NCI-H1417 (cell line): ENCODE data around the gene TMEM60.

Source experiments
- DNase-seq, 3 experiments: peaks; one replicate each; lab custom pipeline; 2025; lab: John Stamatoyannopoulos, UW

TMEM60 gene

DNA sequence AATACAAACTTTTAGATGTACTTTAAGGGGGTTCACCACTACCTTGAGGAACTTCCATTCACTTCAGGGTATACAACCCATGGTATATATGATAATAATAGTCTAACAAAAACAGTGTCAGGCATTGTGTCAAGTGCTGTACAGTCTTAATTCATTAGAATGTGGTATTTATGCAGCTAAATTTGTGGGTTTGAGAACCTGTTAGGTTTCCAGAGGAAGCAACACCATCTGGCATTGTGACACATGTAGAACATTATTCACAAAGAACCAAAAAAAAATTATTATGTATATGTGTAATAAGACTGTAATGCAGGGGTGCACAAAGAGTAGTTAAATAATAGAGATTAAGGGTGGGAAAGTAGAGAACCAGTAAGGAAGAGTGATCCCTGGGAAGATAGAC is 26.3 kb downstream of the TMEM60 start:
- no peak for DNase-seq

DNA sequence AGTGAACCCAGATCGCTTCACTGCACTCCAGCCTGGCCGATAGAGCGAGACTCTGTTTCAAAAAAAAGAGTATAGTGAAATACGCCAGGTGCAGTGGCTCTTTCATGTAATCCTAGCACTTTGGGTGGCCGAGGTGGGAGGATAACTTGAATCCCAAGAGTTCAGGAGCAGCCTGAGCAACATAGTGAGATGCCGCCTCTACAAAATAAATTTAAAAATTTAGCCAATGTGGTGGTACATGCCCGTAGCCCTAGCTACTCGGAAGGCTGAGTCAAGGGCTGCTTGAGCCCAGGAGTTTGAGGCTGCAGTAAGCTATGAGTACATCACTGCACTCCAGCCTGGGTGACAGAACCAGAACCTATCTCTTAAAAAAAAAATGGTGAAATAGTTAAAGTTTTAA is 27.9 kb downstream of the TMEM60 start:
- no peak for DNase-seq

DNA sequence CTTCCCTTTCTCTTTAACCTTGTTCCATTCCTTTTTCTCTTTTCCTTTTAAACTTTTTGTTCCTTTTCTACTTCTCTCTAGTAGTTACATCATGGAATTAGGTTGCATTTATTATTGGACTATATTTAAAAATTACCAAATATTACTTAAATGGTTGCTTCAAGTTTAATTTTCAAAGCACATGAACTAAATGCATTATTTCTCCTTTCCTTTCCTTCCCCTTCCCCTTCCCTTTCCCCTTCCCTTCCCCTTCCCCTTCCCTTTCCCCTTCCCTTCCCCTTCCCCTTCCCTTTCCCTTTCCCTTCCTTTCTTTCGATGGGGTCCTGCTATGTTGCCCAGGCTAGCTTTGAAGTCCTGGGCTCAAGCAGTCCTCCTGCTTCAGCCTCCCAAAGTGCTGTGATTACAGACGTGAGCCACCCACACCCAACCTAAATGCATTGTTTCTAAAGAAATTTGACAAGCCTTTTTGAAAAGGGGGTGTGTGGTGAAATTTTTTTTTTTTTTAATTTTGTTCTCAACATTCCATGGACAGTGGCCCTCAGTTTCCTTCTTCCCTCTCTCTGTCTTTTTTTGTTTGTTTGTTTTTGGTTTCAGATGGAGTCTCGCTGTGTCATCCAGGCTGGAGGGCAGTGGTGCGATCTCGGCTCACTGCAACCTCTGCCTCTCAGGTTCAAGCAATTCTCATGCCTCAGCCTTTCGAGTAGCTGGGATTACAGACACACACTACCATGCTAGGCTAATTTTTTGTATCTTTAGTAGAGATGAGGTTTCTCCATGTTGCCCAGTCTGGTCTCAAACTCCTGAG is 31.2 kb downstream of the TMEM60 start:
- DNase-seq = no peak

DNA sequence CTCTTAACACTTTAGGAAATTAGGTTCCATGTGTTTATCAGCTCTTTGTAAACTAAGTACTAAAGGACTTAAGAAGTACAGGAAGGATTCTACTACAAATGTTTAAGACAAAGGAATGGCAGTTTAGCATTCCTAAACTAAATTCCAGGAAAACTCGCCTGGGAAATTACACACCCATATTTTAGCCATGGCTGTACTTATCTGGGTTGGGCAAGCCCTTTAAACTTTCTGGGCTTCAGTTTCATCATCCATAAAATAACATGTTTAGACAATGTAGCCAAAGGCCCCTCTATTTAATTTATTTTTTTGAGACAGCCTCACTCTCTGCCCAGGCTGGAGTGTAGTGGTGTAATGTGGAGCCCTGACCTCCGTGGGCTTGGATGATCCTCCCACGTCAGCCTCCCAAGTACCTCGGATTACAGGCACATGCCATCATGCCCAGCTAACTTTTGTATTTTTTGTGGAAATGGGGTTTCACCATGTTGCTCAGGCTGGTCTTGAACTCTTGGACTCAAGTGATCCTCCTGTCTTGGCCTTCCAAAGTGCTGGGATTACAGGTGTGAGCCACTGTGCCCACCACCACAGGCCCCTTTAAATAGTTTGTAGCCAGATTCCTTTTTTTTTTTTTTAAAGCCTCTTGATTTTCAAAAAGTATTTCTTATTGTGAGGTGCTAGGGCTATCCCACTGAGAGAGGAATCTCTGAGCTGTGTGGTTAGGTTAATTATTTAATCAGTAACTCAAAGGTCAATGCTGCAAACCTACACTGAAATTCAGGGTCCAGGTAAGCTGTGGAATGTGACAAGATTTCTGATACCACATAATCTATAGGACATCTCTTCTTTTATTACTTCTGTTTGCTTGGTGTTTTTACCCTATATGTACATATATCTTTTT is 32.1 kb downstream of the TMEM60 start:
- DNase-seq = no peak

DNA sequence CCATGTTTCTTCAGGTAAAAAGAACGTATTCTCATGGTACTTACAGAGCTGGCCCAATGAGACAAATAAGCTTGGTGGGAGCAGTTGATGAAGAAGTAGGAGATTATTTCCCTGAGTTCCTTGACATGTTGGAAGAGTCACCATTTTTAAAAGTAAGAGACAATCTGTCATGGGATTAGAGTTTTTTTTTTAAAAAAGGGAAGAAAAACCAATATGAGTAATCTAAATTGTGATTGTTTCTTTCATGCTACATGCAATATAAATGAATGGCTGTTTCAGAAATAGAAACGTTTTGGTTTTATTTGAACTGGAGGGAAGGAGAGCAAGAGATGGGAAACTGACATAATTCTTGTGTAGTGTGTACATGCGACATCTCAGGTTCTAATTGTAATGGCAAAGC is 32.8 kb downstream of the TMEM60 start:
- DNase-seq = no peak

DNA sequence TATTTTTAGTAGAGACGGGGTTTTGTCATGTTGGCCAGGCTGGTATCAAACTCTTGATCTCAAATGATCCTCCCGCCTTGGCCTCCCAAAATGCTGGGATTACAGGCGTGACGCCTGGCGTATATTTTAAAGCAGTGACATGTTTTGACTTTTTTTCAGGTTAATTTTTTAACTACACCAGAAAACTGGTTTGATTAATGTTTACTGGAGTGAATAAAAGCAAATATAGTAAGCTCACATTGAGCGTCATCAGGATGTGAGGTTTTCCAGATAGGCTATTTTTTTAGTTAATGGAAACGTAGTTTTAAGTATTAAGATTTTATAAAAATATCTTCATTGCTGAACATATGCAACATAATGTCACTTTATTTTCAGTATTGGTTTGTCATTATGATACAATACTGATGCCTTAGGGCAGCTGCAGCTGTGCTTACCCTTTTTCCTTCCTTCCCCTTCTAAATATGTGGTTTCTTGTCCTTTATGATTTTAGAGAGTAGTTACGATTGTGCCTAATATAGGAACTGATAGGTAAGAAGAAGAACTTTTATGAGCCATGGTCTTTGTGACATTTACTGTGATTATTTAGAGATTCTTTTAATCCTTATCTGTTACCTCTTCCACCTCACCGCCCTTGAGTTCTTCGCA is 37.3 kb downstream of the TMEM60 start:
- no peak for DNase-seq

DNA sequence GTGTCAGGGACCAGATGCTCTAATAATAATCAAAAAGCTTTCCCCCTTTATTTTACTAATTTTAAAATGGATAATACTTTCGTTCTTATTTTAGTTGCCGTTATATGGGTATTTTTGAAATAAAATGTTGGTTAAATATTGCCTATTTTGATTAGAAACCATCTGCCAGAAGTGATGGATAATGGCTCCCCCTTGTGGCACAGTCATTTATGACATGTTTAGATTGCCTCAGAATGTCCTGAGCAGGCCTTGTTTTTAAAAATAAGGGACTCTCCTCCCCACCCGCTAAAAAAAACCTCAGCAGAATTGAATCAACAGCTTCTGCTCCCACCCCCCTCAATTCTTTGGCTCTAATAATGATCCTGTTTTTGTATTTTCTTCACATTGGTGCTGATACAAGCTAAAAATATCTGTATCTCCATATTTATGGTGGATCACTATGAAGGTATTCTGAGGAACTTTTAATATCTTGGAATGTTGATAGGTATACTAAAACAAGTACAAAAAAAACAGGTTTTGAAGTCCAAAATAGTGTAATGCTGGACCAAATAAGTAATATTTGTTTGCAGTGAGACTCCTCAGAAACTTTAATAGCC is 38.8 kb downstream of the TMEM60 start:
- DNase-seq = peak; percentile 54 to 81 (median 75)

DNA sequence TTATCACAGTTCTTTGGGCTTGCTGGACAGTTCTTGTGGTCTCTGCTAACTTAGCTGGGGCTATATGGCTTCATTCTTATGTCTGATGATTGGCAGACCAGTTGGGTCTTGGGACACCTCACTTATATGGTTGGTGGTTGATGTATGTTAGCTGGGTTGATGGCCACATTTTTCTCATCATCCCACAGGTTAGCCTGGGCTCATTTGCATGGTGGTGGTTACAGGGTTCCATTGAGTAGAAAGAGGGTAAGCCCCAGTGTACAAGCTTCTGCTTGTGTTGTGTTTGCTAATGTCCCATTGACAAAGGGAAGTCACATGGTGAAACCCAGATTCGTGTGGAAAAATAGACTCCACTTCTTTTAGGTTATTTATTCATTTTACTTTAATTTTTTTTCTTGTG is 40.6 kb downstream of the TMEM60 start:
- no peak for DNase-seq

DNA sequence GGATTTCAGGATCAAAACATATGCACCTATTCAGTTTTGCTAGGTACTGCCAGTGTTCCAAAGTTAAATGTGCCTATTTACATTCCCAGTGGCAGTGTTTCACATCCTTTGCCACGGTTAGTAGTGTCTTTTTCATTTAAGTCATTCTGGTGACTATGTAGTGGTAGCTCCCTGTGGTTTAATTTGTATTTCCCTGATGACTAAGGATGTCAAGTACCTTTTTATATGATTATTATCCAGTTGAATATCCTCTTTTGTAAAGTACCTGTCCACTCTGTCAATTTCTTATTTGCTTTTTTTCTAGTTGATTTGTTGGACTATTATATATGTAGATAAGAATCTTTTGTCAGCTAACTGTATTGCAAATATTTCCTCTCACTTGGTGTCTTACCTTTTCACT is 45.1 kb downstream of the TMEM60 start:
- DNase-seq = peak; percentile 29 to 87 (median 46)

DNA sequence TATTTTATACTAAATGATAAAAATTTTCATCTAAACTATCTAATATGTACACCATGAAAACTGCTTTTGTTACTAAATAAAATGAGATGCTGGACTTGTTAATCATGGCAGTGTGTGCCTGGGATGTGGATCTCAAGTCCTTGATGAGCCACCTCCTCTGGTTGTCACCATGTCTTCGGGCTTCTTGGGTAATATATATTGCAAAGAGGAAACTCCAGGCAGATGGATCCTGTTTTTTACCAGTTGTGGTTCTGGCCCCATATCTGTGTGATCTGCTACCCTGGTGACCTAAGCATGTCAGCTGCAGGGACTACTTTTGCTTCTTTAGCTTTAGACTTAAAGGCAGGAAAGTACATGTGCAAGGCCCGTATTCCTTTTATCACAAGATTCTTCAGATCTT is 46.2 kb downstream of the TMEM60 start:
- no peak for DNase-seq

DNA sequence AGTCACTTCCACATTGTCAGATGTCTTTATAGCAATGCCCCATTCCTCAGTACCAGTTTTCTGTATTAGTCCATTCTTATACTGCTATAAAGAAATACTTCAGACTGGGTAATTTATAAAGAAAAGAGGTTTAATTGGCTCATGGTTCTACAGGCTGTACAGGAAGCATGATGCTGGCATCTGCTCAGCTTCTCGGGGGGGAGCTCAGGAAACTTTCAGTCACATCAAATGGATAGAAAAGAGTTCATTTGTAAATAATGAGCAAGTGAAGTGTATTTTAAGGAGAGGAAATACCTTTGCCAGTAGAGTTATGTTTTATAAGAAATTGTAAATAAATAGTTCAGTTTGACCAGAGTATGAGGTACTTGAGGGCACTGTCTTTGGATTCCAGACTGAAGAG is 50.5 kb downstream of the TMEM60 start:
- no peak for DNase-seq

DNA sequence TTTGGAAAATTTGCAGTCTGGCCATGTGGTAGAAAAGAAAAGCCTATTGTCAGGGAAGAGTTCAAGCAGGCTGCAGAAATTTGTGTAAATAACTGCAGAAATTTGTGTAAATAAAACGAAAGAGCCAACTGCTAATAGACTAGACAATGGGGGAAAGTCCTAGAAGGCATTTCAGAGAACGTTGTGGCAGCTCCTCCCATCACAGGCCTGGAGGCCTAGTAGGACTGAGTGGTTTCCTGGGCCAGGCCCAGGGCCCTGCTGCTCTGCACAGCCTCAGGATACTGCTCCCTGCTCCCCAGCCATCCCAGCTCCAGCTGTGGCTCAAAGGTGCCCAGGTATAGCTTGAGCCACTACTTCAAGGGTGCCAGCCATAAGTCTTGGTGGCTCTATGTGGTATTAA is 51.1 kb downstream of the TMEM60 start:
- DNase-seq = no peak

DNA sequence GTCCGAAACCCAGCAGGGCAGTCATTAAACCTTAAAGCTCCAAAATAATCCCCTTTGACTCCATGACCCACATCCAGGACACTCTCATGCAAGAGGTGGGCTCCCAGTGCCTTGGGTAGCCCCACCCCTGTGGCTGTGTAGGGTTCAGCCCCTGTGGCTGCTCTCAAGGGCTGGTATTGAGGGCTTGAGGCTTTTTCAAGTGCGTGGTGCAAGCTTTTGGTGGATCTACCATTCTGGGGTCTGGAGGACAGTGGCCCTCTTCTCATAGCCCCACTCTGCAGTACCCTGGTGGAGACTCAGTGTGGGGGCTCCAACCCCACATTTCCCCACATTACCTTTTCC is 51.4 kb downstream of the TMEM60 start:
- no peak for DNase-seq

DNA sequence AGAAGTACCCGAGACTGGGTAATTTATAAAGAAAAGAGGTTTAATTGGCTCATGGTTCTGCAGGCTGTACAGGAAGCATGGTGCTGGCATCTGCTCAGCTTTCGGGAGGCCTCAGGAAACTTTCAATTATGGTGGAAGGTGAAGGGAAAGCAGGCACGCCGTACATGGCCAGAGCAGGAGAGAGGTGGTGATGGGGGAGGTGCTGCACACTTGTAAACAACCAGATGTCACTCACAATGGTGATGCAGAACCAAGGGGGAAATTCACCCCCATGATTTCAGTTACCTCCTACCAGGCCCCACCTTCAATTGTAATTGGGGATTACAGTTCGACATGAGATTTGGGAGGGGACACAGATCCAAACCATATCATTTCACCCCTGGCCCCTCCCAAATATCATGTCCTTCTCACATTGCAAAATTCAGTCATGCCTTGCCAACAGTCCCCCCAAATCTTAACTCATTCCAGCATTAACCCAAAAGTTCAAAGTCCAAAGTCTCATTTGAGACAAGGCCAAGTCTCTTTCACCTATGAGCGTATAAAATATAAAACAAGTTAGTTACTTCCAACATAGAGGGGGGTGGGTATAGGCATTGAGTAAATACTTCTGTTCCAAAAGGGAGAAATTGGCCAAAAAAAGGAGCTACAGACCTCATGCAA is 51.9 kb downstream of the TMEM60 start:
- no peak for DNase-seq

DNA sequence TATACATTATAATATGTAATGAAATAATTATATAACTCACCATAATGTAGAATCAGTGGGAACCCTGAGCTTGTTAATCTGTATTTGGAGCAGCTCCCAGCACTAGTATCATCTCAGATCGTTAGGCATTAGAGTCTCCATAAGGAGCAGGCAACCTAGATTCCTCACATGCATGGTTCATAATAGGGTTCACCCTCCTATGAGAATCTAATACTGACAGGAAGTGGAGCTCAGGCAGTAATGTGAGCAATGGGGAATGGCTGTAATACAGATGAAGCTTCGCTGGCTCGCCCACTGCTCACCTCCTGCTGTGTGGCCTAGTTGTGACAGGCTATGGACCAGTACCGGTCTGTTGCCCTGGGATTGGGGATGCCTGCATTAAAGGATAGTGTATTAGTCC is 52.5 kb downstream of the TMEM60 start:
- no peak for DNase-seq
